GM19240 (cell line): ENCODE results near the gene RASA3.
"Not testable (repeated sequence)": the region's sequence is repeated elsewhere in the genome, so short reads cannot be mapped to it uniquely, and the experiment has no call there.

Experiments used
- DNase-seq: peaks from one replicate; pipeline ENCODE4 v3.0.0; 2011; ENCODE audit warnings: low spot score; ENCODE audit not compliant: insufficient read length

Gene RASA3

GRCh38 chr13:114081761-114082681 is 50.4 kb downstream of the RASA3 start:
- DNase-seq = no peak

DNA sequence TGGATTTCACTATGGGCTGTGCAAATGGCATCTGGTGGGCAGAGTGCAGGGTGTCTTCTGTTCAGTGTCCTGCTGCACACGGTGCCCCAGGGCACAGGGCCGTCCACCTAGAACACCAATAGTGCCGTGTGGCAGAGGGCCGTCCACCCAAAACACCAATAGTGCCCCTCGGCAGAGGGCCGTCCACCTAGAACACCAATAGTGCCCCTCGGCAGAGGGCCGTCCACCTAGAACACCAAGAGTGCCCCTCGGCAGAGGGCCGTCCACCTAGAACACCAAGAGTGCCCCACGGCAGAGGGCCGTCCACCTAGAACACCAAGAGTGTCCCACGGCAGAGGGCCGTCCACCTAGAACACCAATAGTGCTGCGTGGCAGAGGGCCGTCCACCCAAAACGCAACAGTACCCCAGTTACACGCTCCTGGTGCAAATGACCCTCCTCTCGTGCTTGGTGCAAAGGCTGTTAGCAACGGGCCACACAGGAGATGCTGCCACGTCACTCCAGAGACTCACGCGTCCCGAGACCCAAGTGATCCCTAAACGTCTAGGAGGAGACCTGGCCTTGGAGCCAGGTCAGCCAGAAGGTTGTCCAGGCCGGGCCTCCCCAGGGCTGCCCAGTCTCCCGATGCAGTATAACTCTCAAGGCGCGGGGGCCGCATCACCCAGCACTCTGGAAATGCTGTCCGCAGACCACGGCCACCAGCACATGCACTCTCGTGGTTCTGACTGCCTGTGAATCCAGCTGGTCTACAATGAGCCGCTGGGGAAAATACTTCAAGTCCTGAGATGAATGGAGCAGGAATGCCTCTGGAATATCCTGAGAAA is 51.5 kb downstream of the RASA3 start:
- no peak for DNase-seq

DNA sequence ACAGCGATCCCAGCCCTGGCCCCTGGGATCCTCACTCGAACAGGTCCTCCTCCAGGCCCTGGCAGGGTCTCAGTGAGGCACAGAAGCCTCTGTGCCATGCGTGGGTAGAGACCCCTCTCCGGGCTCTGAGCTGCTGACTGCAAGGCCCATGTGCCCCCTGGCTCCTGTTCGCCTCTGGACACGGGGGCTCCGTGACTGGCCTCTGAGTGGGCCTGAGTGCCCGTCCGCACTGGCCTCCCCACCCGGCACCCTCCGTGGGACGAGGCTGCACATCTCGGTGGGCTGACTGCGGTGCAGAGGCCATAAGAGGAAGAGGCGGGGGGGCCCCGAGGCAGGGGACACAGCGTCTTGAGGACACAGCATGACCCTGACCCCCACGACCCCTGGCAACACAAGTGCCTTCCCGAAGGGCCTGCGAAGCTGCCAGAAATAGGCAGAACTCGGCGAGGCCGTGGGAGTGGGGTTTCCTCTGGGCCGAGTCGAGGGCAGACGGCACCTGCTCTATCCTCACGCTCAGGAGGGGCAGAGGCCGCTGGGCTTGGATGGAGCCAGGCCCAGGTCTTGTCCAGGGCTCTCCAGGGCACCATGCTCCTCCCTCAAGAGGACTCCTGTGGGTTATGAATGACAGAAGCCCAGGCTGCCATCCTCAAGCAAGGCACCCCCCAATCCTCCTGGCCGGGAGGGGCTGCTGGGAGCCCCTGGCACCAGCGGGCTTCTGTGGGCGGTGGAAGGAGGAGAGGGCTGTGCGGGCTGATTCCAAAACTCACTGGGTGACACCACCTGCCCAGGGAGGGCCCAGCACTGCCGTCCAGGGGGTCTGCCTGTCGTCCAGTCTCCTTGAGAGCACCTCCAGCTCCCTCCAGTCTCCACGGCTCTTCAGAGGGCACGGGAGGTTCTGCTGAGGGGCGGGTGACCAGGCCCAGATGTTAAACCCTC is 52.6 kb downstream of the RASA3 start:
- DNase-seq = no peak

DNA sequence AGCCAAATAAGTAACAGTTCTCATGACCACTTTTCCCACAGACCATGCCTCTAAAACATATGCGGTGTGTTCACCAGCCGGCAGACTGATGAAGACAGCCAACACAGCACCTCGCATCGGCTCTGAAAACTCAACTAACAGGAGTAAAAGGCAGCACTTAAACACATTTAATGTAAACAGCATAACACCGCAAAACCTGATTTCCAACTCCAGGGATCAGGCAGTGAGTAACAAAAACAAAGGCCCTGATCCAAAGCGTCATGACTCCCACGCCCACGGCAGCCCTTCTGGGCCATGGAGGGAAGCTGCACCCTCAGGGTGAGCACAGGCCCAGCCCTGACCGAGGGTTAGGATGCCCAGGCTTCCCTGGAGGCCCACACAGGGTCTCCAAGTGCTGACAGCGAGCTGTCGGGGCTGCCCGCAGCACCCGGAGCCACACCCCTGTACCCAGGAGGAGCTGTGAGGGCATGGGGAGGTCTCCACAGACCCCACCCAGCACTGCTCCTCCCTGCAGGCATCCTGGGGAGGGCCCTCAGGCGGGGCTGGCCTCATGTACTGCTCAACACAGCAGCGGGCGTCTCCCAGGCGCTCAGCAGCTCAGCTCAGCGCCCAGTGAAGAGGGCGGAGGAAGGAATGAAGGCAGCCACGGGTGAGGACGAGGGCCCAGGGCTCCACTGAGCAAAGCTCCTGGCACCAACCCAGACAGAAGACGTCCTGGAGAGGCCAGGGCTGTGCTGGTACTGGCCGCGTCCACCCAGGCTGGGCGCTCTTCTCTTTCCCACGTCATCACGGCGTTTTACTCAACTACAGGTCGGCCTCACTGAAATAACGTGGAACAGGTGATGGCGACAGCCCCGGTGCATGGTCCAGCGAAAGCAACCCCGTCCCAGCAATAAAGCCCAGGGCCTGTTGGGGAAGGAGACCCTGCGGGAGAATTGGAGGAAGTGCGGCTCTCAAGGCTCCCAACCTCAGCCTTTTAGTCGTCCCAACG is 53.7 kb downstream of the RASA3 start:
- no peak for DNase-seq

- no peak for DNase-seq
Measured at GRCh38 chr13:114077933-114078325, 54.5 kb downstream of the RASA3 start.

DNA sequence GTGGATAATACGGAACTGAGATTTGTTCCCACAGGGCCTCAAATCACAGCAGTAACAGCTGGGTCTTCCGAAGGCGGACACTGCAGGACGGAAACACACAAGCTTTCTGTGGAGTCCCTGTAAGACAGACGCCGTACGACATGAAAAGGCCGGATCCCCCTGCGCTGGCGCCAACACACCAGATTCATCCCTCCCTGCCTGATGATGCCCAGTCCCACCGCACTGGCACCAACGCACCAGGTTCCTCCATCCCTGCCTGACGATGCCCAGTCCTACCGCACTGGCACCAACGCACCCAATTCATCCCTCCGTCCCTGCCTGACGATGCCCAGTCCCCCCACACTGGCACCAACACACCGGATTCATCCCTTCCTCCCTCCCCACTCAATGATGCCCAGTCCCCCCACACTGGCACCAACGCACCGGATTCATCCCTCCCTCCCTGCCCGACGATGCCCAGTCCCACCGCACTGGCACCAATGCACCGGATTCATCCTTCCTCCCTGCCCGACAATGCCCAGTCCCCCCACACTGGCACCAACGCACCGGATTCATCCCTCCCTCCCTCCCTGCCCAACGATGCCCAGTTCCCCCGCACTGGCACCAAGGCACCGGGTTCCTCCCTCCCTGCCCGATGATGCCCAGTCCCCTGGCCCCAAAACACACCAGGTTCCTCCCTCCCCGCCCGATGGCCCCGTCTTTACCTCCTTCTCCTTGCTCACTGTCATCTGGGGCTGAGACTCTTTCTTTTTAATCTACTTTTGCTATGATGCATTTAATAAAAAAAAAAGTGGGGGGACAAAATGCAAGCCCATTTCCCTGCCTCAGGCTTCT is 55.1 kb downstream of the RASA3 start:
- no peak for DNase-seq

DNA sequence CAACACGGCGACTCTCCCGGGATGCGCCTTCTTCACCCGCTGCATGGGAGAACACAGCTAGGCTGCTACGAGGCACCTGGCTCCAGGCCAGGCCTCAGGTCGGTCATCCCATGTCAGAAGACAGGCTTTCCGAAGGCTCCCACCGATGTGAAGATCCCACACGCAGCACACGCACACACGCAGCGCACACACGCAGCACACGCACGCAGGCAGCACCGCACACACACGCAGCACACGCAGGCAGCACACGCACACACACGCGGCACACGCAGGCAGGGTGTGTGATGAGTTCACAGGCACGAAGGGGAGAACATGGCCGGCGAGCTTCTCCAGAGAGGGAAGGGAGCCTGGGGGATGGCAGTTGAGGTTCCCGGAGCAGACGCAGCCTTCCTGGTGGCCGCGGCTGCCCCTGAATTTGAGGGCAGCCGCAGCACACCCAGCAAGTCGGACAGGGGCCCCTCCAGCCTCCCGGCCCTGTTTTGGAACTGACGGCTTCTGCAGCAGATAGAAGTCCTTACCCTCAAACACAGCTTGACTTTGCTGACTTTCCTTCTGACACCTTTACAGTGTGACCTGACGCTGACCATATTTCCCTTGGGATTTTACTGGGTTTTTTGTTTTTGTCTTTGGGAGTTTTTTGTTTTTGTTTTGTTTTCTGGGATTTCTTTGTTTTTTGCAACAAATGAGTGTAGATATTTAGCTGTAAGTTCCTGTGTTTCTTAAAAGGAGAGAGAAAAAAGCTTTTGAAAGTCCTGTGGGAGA is 55.9 kb downstream of the RASA3 start:
- DNase-seq = no peak

DNA sequence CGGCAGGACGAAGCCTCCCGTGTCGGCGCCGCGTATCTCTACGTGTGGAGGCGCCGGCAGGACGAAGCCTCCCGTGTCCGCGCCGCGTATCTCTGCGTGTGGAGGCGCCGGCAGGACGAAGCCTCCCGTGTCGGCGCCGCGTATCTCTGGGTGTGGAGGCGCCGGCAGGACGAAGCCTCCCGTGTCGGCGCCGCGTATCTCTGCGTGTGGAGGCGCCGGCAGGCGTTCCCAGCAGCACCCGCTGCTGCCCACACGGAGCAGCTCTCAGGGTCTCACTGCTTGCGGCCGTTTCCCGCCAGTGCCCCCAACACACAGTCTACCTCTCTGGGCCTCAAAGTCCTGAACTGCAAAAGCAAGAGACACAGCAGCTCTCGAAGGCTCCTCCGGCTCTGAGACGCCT is 56.6 kb downstream of the RASA3 start:
- DNase-seq = not testable (repeated sequence)

- DNase-seq = no peak
Measured at GRCh38 chr13:114074671-114075315, 57.6 kb downstream of the RASA3 start.

DNA sequence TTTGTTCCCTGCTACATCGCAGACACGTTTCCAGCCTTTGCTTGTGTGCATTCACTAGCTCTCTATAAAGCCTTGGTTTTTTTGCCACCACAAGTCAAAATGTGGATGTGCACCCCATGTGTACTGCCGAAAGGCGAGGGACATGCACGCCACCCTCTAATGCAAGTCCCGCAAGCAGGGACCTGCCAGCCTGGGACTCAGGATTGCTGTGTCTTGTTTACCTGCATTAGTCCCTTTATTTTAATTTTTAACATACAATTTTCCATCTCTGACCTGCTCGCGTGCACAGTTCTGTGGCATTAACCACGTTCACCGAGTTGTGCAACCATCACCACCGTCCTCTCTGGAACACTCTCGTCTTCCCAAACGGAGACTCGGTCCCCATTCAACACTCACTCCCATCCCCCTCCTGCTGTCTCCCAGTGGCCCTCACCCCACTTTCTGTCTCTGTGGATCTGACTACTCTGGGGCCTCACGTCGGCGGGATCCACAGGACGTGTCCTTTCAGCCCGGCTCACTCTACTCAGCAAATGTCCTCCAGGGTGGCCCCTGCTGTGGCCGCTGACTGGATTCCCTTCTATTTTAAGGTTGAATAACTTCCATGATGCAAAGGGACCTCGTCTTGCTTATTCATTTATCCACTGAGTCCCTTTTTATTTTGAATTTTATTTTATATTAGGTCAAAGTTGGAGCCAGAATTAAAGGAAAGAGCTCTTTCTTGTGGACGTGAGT is 58.4 kb downstream of the RASA3 start:
- DNase-seq = no peak

GRCh38 chr13:114072421-114072820 is 60.0 kb downstream of the RASA3 start:
- DNase-seq = no peak

DNA sequence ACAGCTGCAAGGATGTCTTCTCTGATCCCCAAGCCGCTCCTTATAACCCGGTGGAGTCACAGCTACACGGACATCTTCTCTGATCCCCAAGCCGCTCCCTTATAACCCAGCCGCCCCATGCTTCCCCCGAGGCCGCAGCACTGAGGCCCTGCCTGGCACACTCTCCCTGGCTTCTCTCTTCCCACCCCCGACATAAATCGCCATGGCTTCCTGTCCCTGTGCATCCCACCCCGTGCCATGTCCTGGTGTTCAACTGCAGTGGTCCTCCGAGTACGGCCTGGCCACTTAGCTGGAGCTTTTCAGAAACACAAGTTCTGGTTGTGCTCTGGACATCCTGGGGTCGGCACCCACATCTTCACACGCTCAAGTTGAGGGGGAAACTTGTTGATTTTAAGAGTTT is 60.4 kb downstream of the RASA3 start:
- DNase-seq = no peak

- no peak for DNase-seq
Measured at GRCh38 chr13:114071410-114071809, 61.0 kb downstream of the RASA3 start.

DNA sequence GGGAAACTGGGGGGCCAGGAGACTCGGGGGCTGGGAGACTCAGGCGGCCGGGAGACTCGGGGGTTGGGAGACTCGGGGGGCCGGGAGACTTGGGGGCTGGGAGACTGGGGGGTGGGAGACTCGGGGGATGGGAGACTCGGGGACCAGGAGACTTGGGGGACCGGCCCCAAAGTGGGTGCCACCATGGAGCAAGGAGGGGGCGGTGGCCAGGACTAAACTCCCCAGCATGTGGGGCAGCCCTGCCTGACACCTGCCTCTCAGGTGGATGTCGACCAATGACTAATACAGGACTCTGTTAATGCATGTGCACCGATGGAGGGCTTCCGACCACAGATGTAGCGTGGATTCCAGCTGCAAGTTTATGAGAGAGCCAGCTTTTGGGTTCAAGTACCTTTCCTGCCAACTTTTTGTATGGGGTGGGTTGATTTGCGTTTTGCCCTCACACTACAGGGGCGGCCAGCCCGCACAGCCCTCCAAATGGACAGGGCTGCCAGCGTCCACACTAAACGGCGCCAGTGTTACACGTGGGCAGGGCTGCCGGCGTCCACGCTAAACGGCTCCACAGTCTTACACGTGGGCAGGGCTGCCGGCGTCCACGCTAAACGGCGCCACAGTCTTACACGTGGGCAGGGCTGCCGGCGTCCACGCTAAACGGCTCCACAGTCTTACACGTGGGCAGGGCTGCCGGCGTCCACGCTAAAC is 62.2 kb downstream of the RASA3 start:
- no peak for DNase-seq

DNA sequence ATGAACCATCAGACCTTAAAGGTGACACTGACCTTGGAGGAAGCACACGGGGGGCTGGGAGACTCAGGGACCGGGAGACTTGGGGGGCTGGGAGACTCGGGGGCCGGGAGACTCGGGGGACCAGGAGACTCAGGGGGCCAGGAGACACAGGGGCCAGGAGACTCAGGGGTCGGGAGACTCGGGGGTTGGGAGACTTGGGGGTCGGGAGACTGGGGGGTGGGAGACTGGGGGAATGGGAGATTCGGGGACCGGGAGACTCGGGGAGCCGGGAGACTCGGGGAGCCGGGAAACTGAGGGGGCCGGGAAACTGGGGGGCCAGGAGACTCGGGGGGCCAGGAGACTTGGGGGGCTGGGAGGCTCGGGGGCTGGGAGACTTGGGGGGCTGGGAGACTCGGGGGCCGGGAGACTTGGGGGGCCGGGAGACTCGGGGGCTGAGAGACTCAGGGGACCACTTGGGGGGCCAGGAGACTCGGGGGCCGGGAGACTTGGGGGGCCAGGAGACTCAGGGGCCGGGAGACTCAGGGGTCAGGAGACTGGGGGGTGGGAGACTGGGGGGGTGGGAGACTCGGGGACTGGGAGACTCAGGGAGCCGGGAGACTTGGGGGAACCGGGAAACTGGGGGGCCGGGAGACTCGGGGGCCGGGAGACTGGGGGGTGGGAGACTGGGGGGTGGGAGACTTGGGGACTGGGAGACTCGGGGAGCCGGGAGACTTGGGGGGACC is 62.9 kb downstream of the RASA3 start:
- DNase-seq = no peak
